ENCODE results near the gene WSCD2.

DNA sequence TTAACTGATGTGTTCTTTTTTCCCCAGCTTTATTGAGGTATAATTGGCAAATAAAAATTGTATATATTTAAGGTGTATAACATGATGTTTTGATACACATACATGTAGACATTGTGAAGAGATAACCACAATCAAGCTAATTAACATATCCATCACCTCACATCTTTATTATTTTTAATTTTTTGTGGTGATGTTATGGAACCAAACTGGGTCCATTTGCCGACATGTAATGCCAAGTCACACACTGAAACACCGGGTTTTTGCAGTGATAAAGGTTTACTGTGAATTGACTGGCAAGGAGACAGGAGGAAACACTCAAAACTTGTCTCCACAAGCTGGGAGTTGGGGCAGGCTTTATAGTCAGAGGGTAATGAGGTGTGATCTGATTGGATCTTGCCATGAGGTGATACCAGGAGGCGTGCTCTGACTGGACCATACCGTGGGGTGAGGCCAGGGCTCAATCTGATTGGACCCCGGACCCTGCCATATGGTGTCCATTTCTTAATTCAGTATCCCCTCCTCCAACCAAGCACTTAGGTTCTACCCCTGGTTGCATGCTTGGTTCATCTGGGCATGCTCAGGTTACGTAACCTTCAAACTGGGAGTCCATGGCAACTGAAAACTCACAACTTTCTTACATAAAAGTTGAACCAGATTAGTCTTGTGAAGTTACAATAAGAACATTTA lies 11.8 kb upstream of the WSCD2 start:
- TF ChIP-seq MXI1 (IDR thresholded peaks at IDR 0.05; ENCODE audit: low read depth, low read length) = no peak
- TF ChIP-seq CTCF (IDR thresholded peaks at IDR 0.05) = no peak

All from SK-N-SH (cell line).